Endothelial cell of umbilical vein (primary cell): ENCODE data around the gene OR13J1. TPM values are rescaled to one million over a fixed set of nuclear protein-coding genes. Genes with fewer than 3 reads are reported as not detected.

Experiments used
- BruUV-seq: library from RNA; stranded (reverse); fragments of 400-500 nt; replicated peaks from 2 replicates; lab custom pipeline; 2021; lab: Mats Ljungman, UMichigan
- CTCF ChIA-PET: fragments of 300-600, 350-600 bp; sonication (Branson Sonifier 250); formaldehyde crosslinking; loops from one replicate; lab custom pipeline; 2021; ENCODE audit warnings: antibody characterized with exemption, inconsistent platforms; lab: Charles Lee
- POLR2A ChIA-PET: fragments of 300-600, 350-600 bp; sonication (Branson Sonifier 250); formaldehyde crosslinking; loops from one replicate; lab custom pipeline; 2021; ENCODE audit warnings: antibody characterized with exemption, inconsistent platforms; lab: Charles Lee
- DNase-seq: peaks from one replicate; pipeline ENCODE4 v3.0.0-alpha.2; 2011; ENCODE audit warnings: low read depth, low spot score
- FAIRE-seq: peaks from 2 replicates; lab custom pipeline; 2011; peaks lifted over from hg19 to GRCh38; lab: Jason Lieb, UNC
- H2AFZ ChIP-seq: 2 replicates; pipeline ENCODE4 v1.6.0; 2012; ENCODE audit warnings: low read depth, low read length, control low read depth, inconsistent platforms
- H3K27ac ChIP-seq: 2 replicates; pipeline ENCODE4 v1.5.1; 2011; ENCODE audit warnings: low read depth, mild to moderate bottlenecking, control low read depth, low read length, moderate library complexity; ENCODE audit not compliant: insufficient read depth
- H3K27me3 ChIP-seq, 2 experiments: 2 replicates each; pipeline versions ENCODE4 v1.6.0 to v1.6.1; 2011; ENCODE audit warnings: low read length in 2 of 2, mixed read lengths in 1 of 2; ENCODE audit not compliant: control insufficient read depth in 2 of 2, insufficient read depth in 2 of 2
- H3K36me3 ChIP-seq, 2 experiments: 2 replicates in 1 of 2; 3 replicates in 1 of 2; pipeline ENCODE4 v1.5.1; 2011; ENCODE audit warnings: low read length in 2 of 2, mild to moderate bottlenecking in 1 of 2, moderate library complexity in 1 of 2; ENCODE audit not compliant: control insufficient read depth in 2 of 2, insufficient read depth in 2 of 2; ENCODE audit errors: extremely low read depth in 1 of 2
- H3K4me1 ChIP-seq: 3 replicates; pipeline ENCODE4 v1.5.1; 2011; ENCODE audit warnings: mild to moderate bottlenecking, low read length; ENCODE audit not compliant: control insufficient read depth, insufficient read depth; ENCODE audit errors: extremely low read depth
- H3K4me2 ChIP-seq: 2 replicates; pipeline ENCODE4 v1.6.1; 2011; ENCODE audit warnings: low read length, control low read depth, mixed read lengths; ENCODE audit not compliant: insufficient read depth
- H3K4me3 ChIP-seq, 3 experiments: fragments of 200-600 bp in 1 of 3; sonication (generic), shearing (Covaris generic) in 1 of 3; replicated peaks in 1 of 3; 2 replicates each; pipeline ENCODE4 v1.5.1; 2011 to 2016; ENCODE audit warnings: control low read depth in 3 of 3, low read length in 3 of 3, mild to moderate bottlenecking in 2 of 3, inconsistent platforms in 1 of 3, low read depth in 1 of 3, moderate library complexity in 1 of 3; ENCODE audit not compliant: insufficient read depth in 1 of 3
- H3K79me2 ChIP-seq: 2 replicates; pipeline ENCODE4 v1.6.0; 2012; ENCODE audit warnings: low read length, inconsistent platforms; ENCODE audit not compliant: control insufficient read depth, insufficient read depth
- H3K9ac ChIP-seq: replicated peaks from 2 replicates; pipeline ENCODE3; 2011; ENCODE audit warnings: low read length, control low read depth; ENCODE audit not compliant: insufficient read depth; ENCODE audit errors: extremely low read depth
- H3K9me1 ChIP-seq: replicated peaks from 3 replicates; pipeline ENCODE4 v1.6.0; 2011; ENCODE audit warnings: mild to moderate bottlenecking, low read length; ENCODE audit not compliant: control insufficient read depth, insufficient read depth; ENCODE audit errors: extremely low read depth
- H3K9me3 ChIP-seq: replicated peaks from 2 replicates; pipeline ENCODE4 v1.5.1; 2012; ENCODE audit warnings: low read length, inconsistent platforms; ENCODE audit not compliant: control insufficient read depth, insufficient read depth
- H4K20me1 ChIP-seq: replicated peaks from 2 replicates; pipeline ENCODE3; 2011; ENCODE audit warnings: mild to moderate bottlenecking, low read length; ENCODE audit not compliant: control insufficient read depth, insufficient read depth; ENCODE audit errors: extremely low read depth
- EZH2 ChIP-seq: IDR thresholded peaks from 2 replicates; pipeline ENCODE4 v1.6.1; 2012; ENCODE audit warnings: borderline replicate concordance, low read depth, mild to moderate bottlenecking, moderate library complexity, low read length, inconsistent platforms; ENCODE audit not compliant: severe bottlenecking
- FOS ChIP-seq: IDR thresholded peaks from 2 replicates; pipeline ENCODE4 v1.6.1; 2011; ENCODE audit warnings: mild to moderate bottlenecking, low read length, moderate library complexity, borderline replicate concordance; ENCODE audit not compliant: insufficient read depth
- GATA2 ChIP-seq: IDR thresholded peaks from 2 replicates; pipeline ENCODE4 v1.7.0; 2011; ENCODE audit warnings: low read depth, mild to moderate bottlenecking, moderate library complexity, mixed read lengths, low read length; ENCODE audit not compliant: insufficient read length, insufficient read depth
- JUN ChIP-seq: IDR thresholded peaks from 2 replicates; pipeline ENCODE4 v1.6.1; 2011; ENCODE audit warnings: borderline replicate concordance, low read depth; ENCODE audit not compliant: insufficient read length, insufficient read depth
- MYC ChIP-seq: IDR thresholded peaks from one replicate; pipeline ENCODE4 v1.6.1; 2011; ENCODE audit warnings: mild to moderate bottlenecking, low read depth, low read length
- POLR2A ChIP-seq: IDR thresholded peaks from 2 replicates; pipeline ENCODE4 v1.6.1; 2012; ENCODE audit warnings: low read depth, mild to moderate bottlenecking, control low read depth, low read length
- POLR2AphosphoS5 ChIP-seq: IDR thresholded peaks from 2 replicates; pipeline ENCODE4 v1.6.1; 2012; ENCODE audit warnings: low read depth, mild to moderate bottlenecking, control low read depth, low read length, moderate library complexity; ENCODE audit not compliant: insufficient read depth
- dilution Hi-C: fragments of 300-500 bp; cut with MboI; formaldehyde crosslinking; loops from one replicate; pipeline ENCODE4 v1.15.0; 2019; ENCODE audit warnings: low sequenced_read_pairs; ENCODE audit not compliant: extremely low pct_ligation_motif_present
- intact Hi-C: fragments of 100-400 bp; cut with micrococcal nuclease; formaldehyde crosslinking; loops from one replicate; pipeline ENCODE4 v1.10.0; 2022
- polyA plus RNA-seq, 4 experiments: library from polyadenylated mRNA; depleted of rRNA in 3 of 4; stranded (reverse) in 3 of 4; unstranded in 1 of 4; fragments of >200 nt; gene quantifications; 2 replicates each; pipeline versions ENCODE4 v1.2.1 to v1.2.3, GENCODE V29; 2011 to 2012; ENCODE audit warnings: missing spikeins in 1 of 4
- total RNA-seq: library from RNA; stranded (reverse); gene quantifications from 2 replicates; pipeline ENCODE4 v1.2.3, GENCODE V29; 2021
- TF ChIP-seq, protein P1 (sequence below): IDR thresholded peaks from 2 replicates; pipeline ENCODE4 v1.6.1; 2011; ENCODE audit not compliant: insufficient read depth, insufficient read length
- TF ChIP-seq, protein P2 (sequence below), 2 donors: IDR thresholded peaks; 1 replicate in 1 of 2; 2 replicates in 1 of 2; pipeline ENCODE4 v1.5.1; 2011; ENCODE audit warnings: low read length in 2 of 2, mild to moderate bottlenecking in 2 of 2, moderate library complexity in 2 of 2, control low read depth in 1 of 2, inconsistent platforms in 1 of 2, low read depth in 1 of 2; ENCODE audit not compliant: insufficient read depth in 1 of 2; ENCODE audit errors: extremely low read depth in 1 of 2

Gene OR13J1
- total and polyA plus RNA-seq, 2 donors (not counting 3 experiments of a cell fraction or from before 2014, with no cell fraction given), result not detected

DNA sequence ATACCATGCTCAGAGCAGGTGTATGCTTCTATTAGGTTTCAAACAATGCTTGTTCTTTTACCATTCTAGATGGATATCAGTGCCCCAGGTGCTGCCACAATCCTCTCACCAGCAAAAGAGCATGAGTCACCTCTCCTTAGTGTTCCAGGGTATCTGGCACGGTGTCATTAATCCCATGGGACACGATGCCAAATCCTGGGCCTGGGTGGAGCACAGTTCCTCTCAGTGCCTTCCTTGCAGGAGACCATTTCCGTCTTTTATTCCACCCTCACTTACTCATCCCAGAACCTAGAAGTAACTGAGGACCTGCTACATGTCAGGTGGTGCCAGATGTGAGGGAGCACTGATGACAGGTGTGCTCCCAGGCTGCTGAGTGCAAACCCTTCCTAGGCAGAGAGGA is 1.3 kb upstream of the OR13J1 start:
- DNase-seq, result no peak
- POLR2A ChIA-PET, result no interaction called here
- Histone ChIP-seq H3K4me1 (no peaks in the 10 kb centered on the region), H3K79me2 (no peaks in the 10 kb centered on the region), H3K9me1 (no peaks in the 10 kb centered on the region), H3K4me3 (no peak overlapping the region), H3K27me3 (peaks cover 2 to 14% of the 10 kb centered on the region in 2 experiments), H3K27ac (no peak overlapping the region), H3K9ac (no peak overlapping the region), H2AFZ (no peak overlapping the region), H3K36me3 (no peaks in the 10 kb centered on the region), H3K9me3 (no peaks in the 10 kb centered on the region), H3K4me2 (no peak overlapping the region), H4K20me1 (no peaks in the 10 kb centered on the region)
- BruUV-seq, result no TSS peak
- intact Hi-C loops (no loop called here), dilution Hi-C loops (no loop called here)
- FAIRE-seq, result no peak
- CTCF ChIA-PET, result interaction anchor here (1.9 to 3.0 kb wide), 2 partner anchors 12 to 81 kb away, joined by 5 to 13 read pairs; no protein-coding TSS in a partner anchor
- TF ChIP-seq, protein P1, sequence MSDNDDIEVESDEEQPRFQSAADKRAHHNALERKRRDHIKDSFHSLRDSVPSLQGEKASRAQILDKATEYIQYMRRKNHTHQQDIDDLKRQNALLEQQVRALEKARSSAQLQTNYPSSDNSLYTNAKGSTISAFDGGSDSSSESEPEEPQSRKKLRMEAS, result no peak
- TF ChIP-seq, protein P2, sequence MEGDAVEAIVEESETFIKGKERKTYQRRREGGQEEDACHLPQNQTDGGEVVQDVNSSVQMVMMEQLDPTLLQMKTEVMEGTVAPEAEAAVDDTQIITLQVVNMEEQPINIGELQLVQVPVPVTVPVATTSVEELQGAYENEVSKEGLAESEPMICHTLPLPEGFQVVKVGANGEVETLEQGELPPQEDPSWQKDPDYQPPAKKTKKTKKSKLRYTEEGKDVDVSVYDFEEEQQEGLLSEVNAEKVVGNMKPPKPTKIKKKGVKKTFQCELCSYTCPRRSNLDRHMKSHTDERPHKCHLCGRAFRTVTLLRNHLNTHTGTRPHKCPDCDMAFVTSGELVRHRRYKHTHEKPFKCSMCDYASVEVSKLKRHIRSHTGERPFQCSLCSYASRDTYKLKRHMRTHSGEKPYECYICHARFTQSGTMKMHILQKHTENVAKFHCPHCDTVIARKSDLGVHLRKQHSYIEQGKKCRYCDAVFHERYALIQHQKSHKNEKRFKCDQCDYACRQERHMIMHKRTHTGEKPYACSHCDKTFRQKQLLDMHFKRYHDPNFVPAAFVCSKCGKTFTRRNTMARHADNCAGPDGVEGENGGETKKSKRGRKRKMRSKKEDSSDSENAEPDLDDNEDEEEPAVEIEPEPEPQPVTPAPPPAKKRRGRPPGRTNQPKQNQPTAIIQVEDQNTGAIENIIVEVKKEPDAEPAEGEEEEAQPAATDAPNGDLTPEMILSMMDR (IDR thresholded peaks at IDR 0.05; ENCODE audit: extremely low read depth in 1 of 2, insufficient read depth in 1 of 2, low read depth in 1 of 2, low read length in 2 of 2), result no peak
- no peak for TF ChIP-seq EZH2
- no peak for TF ChIP-seq MYC
- TF ChIP-seq POLR2AphosphoS5, result no peak
- TF ChIP-seq FOS, result no peak
- TF ChIP-seq JUN, result no peak
- TF ChIP-seq POLR2A, result no peak
- no peak for TF ChIP-seq GATA2
